Measurements from ENCODE around the gene RAB22A. TPM values are rescaled to one million over a fixed set of nuclear protein-coding genes. Genes with fewer than 3 reads are reported as not detected.

The RAB22A gene
- total and polyA plus RNA-seq, 2 of the 4 experiments (the other 2 are of a cell fraction), result 8.2 to 8.4 TPM

DNA sequence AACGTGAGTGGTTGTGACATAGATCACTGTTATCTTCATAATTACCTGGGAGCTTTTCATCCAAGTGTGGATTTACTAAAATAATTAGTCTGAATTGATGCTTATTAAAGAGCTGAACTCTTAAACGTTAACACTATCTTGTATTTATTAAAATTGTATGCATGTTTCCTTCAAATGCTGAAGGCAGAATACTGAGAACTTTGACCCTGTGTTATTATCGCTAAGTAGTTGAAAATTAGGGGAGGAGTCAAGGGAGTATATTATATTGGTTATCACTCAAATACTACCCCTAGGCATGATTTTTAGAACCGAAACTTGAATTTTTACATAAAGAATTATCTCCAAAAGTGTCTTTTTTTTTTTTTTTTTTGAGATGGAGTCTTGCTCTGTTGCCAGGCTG lies 85.3 kb downstream of the RAB22A start:
- POLR2A ChIA-PET (ENCODE audit: unreplicated experiment), result no interaction called here
- Histone ChIP-seq H2AK9ac (replicated peaks; ENCODE audit: low read depth, low read length, poor library complexity) (no peak overlapping the region), H3K56ac (ENCODE audit: extremely low read depth, insufficient read depth, low read length) (no peak overlapping the region), H4K91ac (ENCODE audit: insufficient read depth, low read depth, low read length) (no peak overlapping the region), H3K4ac (ENCODE audit: low read depth, low read length) (no peak overlapping the region), H4K20me1 (ENCODE audit: insufficient read depth, low read length) (peaks cover 91% of the 10 kb centered on the region), H3K27ac (ENCODE audit: insufficient read depth, low read length) (no peak overlapping the region), H2AFZ (replicated peaks; ENCODE audit: low read length, poor library complexity) (no peak overlapping the region), H3K4me3 (ENCODE audit: insufficient read depth, low read depth, low read length) (no peak overlapping the region), H2BK20ac (ENCODE audit: low read depth, low read length) (no peak overlapping the region), H3K9me3 (ENCODE audit: control insufficient read depth, insufficient read depth, low read length) (no peaks in the 10 kb centered on the region), H3K9ac (ENCODE audit: low read depth, low read length) (no peak overlapping the region), H3K36me3 (ENCODE audit: control insufficient read depth, insufficient read depth, low read length) (peaks cover 6% of the 10 kb centered on the region; the same call in 1 of the 2 replicates), H2BK5ac (ENCODE audit: low read depth, low read length, poor library complexity, severe bottlenecking) (no peak overlapping the region), H3K4me1 (ENCODE audit: control insufficient read depth, insufficient read depth, low read length) (peaks cover 8% of the 10 kb centered on the region), H4K5ac (ENCODE audit: low read depth, low read length) (no peak overlapping the region), H3K79me1 (ENCODE audit: low read depth in 1 of 2, low read length in 2 of 2) (peaks cover 22 to 80% of the 10 kb centered on the region in 2 experiments), H2BK120ac (ENCODE audit: low read depth, low read length) (no peak overlapping the region), H3K18ac (ENCODE audit: low read depth, low read length) (no peak overlapping the region), H3K14ac (replicated peaks; ENCODE audit: low read depth, low read length) (no peak overlapping the region), H4K8ac (ENCODE audit: low read depth in 2 of 2, low read length in 2 of 2) (no peak overlapping the region), H3K23ac (ENCODE audit: low read depth, low read length) (no peak overlapping the region), H2BK15ac (ENCODE audit: low read depth, low read length) (no peak overlapping the region), H2AK5ac (ENCODE audit: low read depth, low read length) (no peak overlapping the region), H3K27me3 (ENCODE audit: control insufficient read depth, insufficient read depth, low read length) (no peaks in the 10 kb centered on the region), H3K9me1 (ENCODE audit: insufficient read depth, low read length) (peaks cover 30% of the 10 kb centered on the region), H3K4me2 (ENCODE audit: low read depth, low read length) (no peak overlapping the region)
- in situ Hi-C loops (cut with MboI; ENCODE audit: low sequenced_read_pairs) (no loop called here), intact Hi-C loops (cut with micrococcal nuclease) (no loop called here), dilution Hi-C loops (cut with HindIII; ENCODE audit: low sequenced_read_pairs, unreplicated experiment) (no loop called here)
- TF ChIP-seq POLR2A (IDR thresholded peaks at IDR 0.05; ENCODE audit: low read depth, low read length) (no peak), MXI1 (IDR thresholded peaks at IDR 0.05; ENCODE audit: borderline replicate concordance, low read depth, low read length) (no peak), NFE2L2 (IDR thresholded peaks at IDR 0.05; ENCODE audit: low read depth, low read length) (no peak)
- ATAC-seq (ENCODE audit: low read depth) (no peak), DNase-seq (no peak)
- BruUV-seq (replicated peaks), result no TSS peak
- WGBS, 2 experiments (ENCODE audit: extremely low coverage in 2 of 2, insufficient read length in 1 of 2), result no CpG with 5 or more reads among the region's 4 CpGs
- CTCF ChIA-PET, result no interaction called here

Data from IMR-90 (cell line).